HepG2 (cell line): ENCODE data around the gene PCLO. TPM values are rescaled to one million over a fixed set of nuclear protein-coding genes. Genes with fewer than 3 reads are reported as not detected.

ENCODE experiments used
- ATAD3A ChIP-seq: sonication (generic); formaldehyde crosslinking; IDR thresholded peaks from 2 replicates; pipeline ENCODE4 v1.4.0; 2020; ENCODE audit warnings: missing genetic modification reagents
- ATM ChIP-seq: fragments of 450-650 bp; IDR thresholded peaks from 2 replicates; pipeline ENCODE4 v1.7.1; 2017; ENCODE audit warnings: mild to moderate bottlenecking, borderline replicate concordance
- GABPB1 ChIP-seq: IDR thresholded peaks from 2 replicates; pipeline ENCODE4 v1.6.1; 2016; ENCODE audit warnings: mild to moderate bottlenecking, missing genetic modification reagents, moderate library complexity, missing compliant biosample characterization
- GFI1 ChIP-seq: sonication (generic); formaldehyde crosslinking; IDR thresholded peaks from 2 replicates; pipeline ENCODE4 v1.5.0; 2020; ENCODE audit warnings: missing genetic modification reagents, mild to moderate bottlenecking, borderline replicate concordance
- HNRNPLL ChIP-seq: fragments of 200-400 bp; formaldehyde crosslinking; IDR thresholded peaks from 2 replicates; pipeline ENCODE4 v1.6.1; 2017; ENCODE audit warnings: mild to moderate bottlenecking, low read depth, low read length; ENCODE audit not compliant: poor library complexity, severe bottlenecking
- MAZ ChIP-seq, 2 experiments: sonication (generic) in 1 of 2; formaldehyde crosslinking in 1 of 2; IDR thresholded peaks; 2 replicates each; pipeline versions ENCODE4 v1.5.0 to v1.6.1; 2012 to 2020; ENCODE audit warnings: low read depth in 2 of 2, mild to moderate bottlenecking in 2 of 2, borderline replicate concordance in 1 of 2, improper control_type of control experiment in 1 of 2, low read length in 1 of 2, missing genetic modification reagents in 1 of 2, moderate library complexity in 1 of 2
- NFKB2 ChIP-seq: sonication (generic); formaldehyde crosslinking; IDR thresholded peaks from 2 replicates; pipeline ENCODE4 v1.4.0; 2020; ENCODE audit warnings: missing genetic modification reagents, borderline replicate concordance
- NR2C2 ChIP-seq: sonication (generic); formaldehyde crosslinking; IDR thresholded peaks from 2 replicates; pipeline ENCODE4 v1.4.0; 2020; ENCODE audit warnings: missing genetic modification reagents, mild to moderate bottlenecking, moderate library complexity, borderline replicate concordance
- YEATS4 ChIP-seq: sonication (generic); formaldehyde crosslinking; IDR thresholded peaks from 2 replicates; pipeline ENCODE4 v1.4.0; 2020; ENCODE audit warnings: missing genetic modification reagents, borderline replicate concordance
- ZBTB38 ChIP-seq: sonication (generic); formaldehyde crosslinking; IDR thresholded peaks from 2 replicates; pipeline ENCODE4 v1.5.1; 2020; ENCODE audit warnings: mild to moderate bottlenecking, missing genetic modification reagents
- ZNF235 ChIP-seq: sonication (generic); formaldehyde crosslinking; IDR thresholded peaks from 2 replicates; pipeline ENCODE4 v1.8.1; 2023; ENCODE audit warnings: mild to moderate bottlenecking, missing genetic modification reagents, borderline replicate concordance
- ZNF343 ChIP-seq: sonication (generic); formaldehyde crosslinking; IDR thresholded peaks from 2 replicates; pipeline ENCODE4 v1.4.0; 2020; ENCODE audit warnings: mild to moderate bottlenecking, missing genetic modification reagents
- ZNF761 ChIP-seq: sonication (generic); formaldehyde crosslinking; conservative IDR thresholded peaks from 2 replicates; pipeline ENCODE4 v1.4.0; 2020; ENCODE audit warnings: mild to moderate bottlenecking, missing genetic modification reagents
- ZNF883 ChIP-seq: sonication (generic); formaldehyde crosslinking; IDR thresholded peaks from 2 replicates; pipeline ENCODE4 v1.5.1; 2020; ENCODE audit warnings: mild to moderate bottlenecking, missing genetic modification reagents; ENCODE audit errors: not compliant biosample characterization
- ZSCAN25 ChIP-seq: sonication (generic); formaldehyde crosslinking; IDR thresholded peaks from 2 replicates; pipeline ENCODE4 v1.8.0; 2022; ENCODE audit warnings: mild to moderate bottlenecking, missing genetic modification reagents
- ZSCAN9 ChIP-seq: IDR thresholded peaks from 2 replicates; pipeline ENCODE4 v1.6.1; 2016; ENCODE audit warnings: borderline replicate concordance
- polyA plus RNA-seq, 8 experiments: library from polyadenylated mRNA; depleted of rRNA in 3 of 8; stranded (reverse) in 7 of 8; unstranded in 1 of 8; fragments of >200 nt; fragmentation: Illumina TruSeq in 4 of 8; extraction: Trizol in 4 of 8; gene quantifications; 2 replicates each; pipeline versions ENCODE4 v1.2.1 to v1.2.3, GENCODE V29; 2011 to 2016; ENCODE audit warnings: low read depth in 4 of 8, missing spikeins in 1 of 8, mixed read lengths in 1 of 8; ENCODE audit not compliant: insufficient read depth in 1 of 8
- total RNA-seq, 5 experiments: library from RNA; depleted of rRNA; stranded (reverse); fragments of >200 nt; fragmentation: Illumina TruSeq; extraction: Trizol; gene quantifications; 2 replicates each; pipeline ENCODE4 v1.2.3, GENCODE V29; 2016; ENCODE audit warnings: low read depth in 1 of 5
- TF ChIP-seq, protein P1 (sequence below): sonication (generic); formaldehyde crosslinking; IDR thresholded peaks from 2 replicates; pipeline ENCODE4 v1.4.0; 2020; ENCODE audit warnings: missing genetic modification reagents, borderline replicate concordance
- TF ChIP-seq, protein P2 (sequence below): IDR thresholded peaks from 2 replicates; pipeline ENCODE4 v1.6.1; 2012; ENCODE audit warnings: inconsistent platforms
- TF ChIP-seq, protein P3 (sequence below): sonication (generic); formaldehyde crosslinking; IDR thresholded peaks from 2 replicates; pipeline ENCODE4 v1.5.0; 2020; ENCODE audit warnings: missing genetic modification reagents
- TF ChIP-seq, protein P4 (sequence below): sonication (generic); formaldehyde crosslinking; IDR thresholded peaks from 2 replicates; pipeline ENCODE4 v1.5.1; 2020; ENCODE audit warnings: mild to moderate bottlenecking, missing genetic modification reagents, moderate library complexity
- TF ChIP-seq, protein P5 (sequence below): sonication (generic); formaldehyde crosslinking; IDR thresholded peaks from 2 replicates; pipeline ENCODE4 v1.4.0; 2020; ENCODE audit warnings: mild to moderate bottlenecking, missing genetic modification reagents

PCLO gene
- total and polyA plus RNA-seq, 2 of the 13 experiments (the other 11 are each of a cell fraction or from before 2014, with no cell fraction given) = 0.07 to 0.29 TPM

DNA sequence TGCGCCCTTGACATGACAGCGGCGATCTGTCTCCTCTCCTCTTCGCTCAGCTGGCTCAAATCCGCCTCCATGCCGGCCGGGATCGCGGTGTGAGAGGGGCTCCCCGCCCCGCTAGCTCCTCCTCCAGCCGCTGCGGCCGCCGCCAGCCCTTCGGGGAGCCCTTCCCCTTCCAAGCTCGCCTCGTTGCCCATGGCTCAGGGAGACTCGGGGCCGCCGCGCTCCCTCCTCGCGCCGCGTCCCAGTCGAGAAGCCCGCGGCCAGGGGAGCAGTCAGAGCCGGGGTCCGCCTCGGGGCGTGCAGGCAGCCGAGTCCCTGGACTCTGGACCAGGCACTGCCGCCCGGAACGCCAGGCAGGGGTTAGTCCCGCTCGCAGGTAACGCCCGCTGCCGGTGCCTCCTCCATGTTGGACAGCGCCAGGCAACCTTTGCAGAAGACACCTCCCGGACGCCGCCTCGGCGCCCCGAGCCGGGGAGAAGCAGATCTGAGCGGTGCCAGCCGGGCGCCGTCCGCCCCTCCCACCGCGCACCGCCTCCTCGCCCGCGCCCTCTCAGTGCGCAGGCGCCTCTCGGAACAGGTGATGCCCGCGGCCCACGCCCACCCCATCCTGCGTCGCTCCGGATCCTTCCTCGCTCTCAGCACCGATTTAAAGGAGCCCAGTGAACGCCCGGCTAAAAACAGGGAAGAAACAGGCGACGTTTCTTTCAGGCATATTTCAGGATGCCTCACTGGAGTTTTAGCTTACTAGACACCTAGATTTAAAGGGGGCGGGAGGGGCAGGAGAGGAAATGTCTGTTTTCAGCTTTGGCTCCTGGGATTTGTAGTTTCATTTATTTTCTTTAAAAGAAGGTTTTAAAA is at the start of gene PCLO (continued):
- TF ChIP-seq NFKB2 (CRISPR knock-in tag) (peak; percentile 37; the same call in 1 of the 2 replicates), NR2C2 (CRISPR knock-in tag) (no peak), GFI1 (CRISPR knock-in tag) (0 out of 2 replicates have a peak, but pooled peaks have one; percentile 17), ZNF761 (CRISPR knock-in tag) (0 out of 2 replicates have a peak, but pooled peaks have one; percentile 38), YEATS4 (CRISPR knock-in tag) (no peak), ZSCAN25 (CRISPR knock-in tag) (0 out of 2 replicates have a peak, but pooled peaks have one; percentile 26), ATM (no peak), MAZ (IDR thresholded peaks at IDR 0.05; ENCODE audit: borderline replicate concordance, low read depth, low read length) (no peak), MAZ (CRISPR knock-in tag; IDR thresholded peaks at IDR 0.05; ENCODE audit: low read depth) (peak; percentile 48; the same call in 1 of the 2 replicates), ZNF343 (CRISPR knock-in tag) (peak; percentile 51; the same call in 1 of the 2 replicates), HNRNPLL (peak; percentile 56), GABPB1 (peak; percentile 80), ZNF883 (peak; percentile 66), ZNF235 (CRISPR knock-in tag) (no peak), ATAD3A (CRISPR knock-in tag) (no peak), ZSCAN9 (CRISPR knock-in tag) (no peak), ZBTB38 (CRISPR knock-in tag) (no peak)
- TF ChIP-seq, protein P1, sequence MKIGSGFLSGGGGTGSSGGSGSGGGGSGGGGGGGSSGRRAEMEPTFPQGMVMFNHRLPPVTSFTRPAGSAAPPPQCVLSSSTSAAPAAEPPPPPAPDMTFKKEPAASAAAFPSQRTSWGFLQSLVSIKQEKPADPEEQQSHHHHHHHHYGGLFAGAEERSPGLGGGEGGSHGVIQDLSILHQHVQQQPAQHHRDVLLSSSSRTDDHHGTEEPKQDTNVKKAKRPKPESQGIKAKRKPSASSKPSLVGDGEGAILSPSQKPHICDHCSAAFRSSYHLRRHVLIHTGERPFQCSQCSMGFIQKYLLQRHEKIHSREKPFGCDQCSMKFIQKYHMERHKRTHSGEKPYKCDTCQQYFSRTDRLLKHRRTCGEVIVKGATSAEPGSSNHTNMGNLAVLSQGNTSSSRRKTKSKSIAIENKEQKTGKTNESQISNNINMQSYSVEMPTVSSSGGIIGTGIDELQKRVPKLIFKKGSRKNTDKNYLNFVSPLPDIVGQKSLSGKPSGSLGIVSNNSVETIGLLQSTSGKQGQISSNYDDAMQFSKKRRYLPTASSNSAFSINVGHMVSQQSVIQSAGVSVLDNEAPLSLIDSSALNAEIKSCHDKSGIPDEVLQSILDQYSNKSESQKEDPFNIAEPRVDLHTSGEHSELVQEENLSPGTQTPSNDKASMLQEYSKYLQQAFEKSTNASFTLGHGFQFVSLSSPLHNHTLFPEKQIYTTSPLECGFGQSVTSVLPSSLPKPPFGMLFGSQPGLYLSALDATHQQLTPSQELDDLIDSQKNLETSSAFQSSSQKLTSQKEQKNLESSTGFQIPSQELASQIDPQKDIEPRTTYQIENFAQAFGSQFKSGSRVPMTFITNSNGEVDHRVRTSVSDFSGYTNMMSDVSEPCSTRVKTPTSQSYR (CRISPR knock-in tag) = no peak; the same call in 1 of the 2 replicates
- TF ChIP-seq, protein P2, sequence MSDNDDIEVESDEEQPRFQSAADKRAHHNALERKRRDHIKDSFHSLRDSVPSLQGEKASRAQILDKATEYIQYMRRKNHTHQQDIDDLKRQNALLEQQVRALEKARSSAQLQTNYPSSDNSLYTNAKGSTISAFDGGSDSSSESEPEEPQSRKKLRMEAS = peak; percentile 39; the same call in 1 of the 2 replicates
- TF ChIP-seq, protein P3, sequence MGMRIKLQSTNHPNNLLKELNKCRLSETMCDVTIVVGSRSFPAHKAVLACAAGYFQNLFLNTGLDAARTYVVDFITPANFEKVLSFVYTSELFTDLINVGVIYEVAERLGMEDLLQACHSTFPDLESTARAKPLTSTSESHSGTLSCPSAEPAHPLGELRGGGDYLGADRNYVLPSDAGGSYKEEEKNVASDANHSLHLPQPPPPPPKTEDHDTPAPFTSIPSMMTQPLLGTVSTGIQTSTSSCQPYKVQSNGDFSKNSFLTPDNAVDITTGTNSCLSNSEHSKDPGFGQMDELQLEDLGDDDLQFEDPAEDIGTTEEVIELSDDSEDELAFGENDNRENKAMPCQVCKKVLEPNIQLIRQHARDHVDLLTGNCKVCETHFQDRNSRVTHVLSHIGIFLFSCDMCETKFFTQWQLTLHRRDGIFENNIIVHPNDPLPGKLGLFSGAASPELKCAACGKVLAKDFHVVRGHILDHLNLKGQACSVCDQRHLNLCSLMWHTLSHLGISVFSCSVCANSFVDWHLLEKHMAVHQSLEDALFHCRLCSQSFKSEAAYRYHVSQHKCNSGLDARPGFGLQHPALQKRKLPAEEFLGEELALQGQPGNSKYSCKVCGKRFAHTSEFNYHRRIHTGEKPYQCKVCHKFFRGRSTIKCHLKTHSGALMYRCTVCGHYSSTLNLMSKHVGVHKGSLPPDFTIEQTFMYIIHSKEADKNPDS (CRISPR knock-in tag) = 0 out of 2 replicates have a peak, but pooled peaks have one; percentile 47
- TF ChIP-seq, protein P4, sequence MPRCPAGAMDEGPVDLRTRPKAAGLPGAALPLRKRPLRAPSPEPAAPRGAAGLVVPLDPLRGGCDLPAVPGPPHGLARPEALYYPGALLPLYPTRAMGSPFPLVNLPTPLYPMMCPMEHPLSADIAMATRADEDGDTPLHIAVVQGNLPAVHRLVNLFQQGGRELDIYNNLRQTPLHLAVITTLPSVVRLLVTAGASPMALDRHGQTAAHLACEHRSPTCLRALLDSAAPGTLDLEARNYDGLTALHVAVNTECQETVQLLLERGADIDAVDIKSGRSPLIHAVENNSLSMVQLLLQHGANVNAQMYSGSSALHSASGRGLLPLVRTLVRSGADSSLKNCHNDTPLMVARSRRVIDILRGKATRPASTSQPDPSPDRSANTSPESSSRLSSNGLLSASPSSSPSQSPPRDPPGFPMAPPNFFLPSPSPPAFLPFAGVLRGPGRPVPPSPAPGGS (CRISPR knock-in tag) = peak; percentile 57; the same call in 1 of the 2 replicates
- TF ChIP-seq, protein P5, sequence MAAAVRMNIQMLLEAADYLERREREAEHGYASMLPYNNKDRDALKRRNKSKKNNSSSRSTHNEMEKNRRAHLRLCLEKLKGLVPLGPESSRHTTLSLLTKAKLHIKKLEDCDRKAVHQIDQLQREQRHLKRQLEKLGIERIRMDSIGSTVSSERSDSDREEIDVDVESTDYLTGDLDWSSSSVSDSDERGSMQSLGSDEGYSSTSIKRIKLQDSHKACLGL = 0 out of 2 replicates have a peak, but pooled peaks have one; percentile 60
